CD4-positive, alpha-beta memory T cell (primary cell): Measurements from ENCODE around the gene TMC4. TPM values are rescaled to one million over a fixed set of nuclear protein-coding genes. Genes with fewer than 3 reads are reported as not detected.
"Not testable (repeated sequence)": the region's sequence is repeated elsewhere in the genome, so short reads cannot be mapped to it uniquely, and the experiment has no call there.

Experiments
- CTCF ChIA-PET: fragments of 350-600 bp; sonication (Branson Sonifier 250); formaldehyde crosslinking; loops from one replicate; lab custom pipeline; 2021; ENCODE audit warnings: inconsistent platforms; ENCODE audit not compliant: partially characterized antibody; lab: Charles Lee
- POLR2A ChIA-PET: fragments of 350-600 bp; sonication (Branson Sonifier 250); formaldehyde crosslinking; loops from one replicate; lab custom pipeline; 2021; ENCODE audit not compliant: partially characterized antibody; lab: Charles Lee
- DNase-seq, 5 donors: peaks; one replicate each; pipeline versions ENCODE4 v3.0.0 to v3.0.0-alpha.2; 2020 to 2022; ENCODE audit warnings: mixed read lengths in 1 of 5
- H3K27ac ChIP-seq: one replicate; pipeline ENCODE4 v1.7.0; 2013; ENCODE audit warnings: low read depth, low read length
- H3K27me3 ChIP-seq: 2 replicates; pipeline ENCODE4 v1.7.0; 2013; ENCODE audit warnings: mild to moderate bottlenecking, low read length, moderate library complexity; ENCODE audit not compliant: insufficient read depth
- H3K36me3 ChIP-seq: 2 replicates; pipeline ENCODE4 v1.7.0; 2013; ENCODE audit warnings: mild to moderate bottlenecking, low read length, moderate library complexity; ENCODE audit not compliant: insufficient read depth
- H3K4me1 ChIP-seq: 2 replicates; pipeline ENCODE4 v1.7.0; 2013; ENCODE audit warnings: mild to moderate bottlenecking, low read length, moderate library complexity; ENCODE audit not compliant: insufficient read depth
- H3K4me3 ChIP-seq, 2 donors: one replicate each; pipeline ENCODE4 v1.7.0; 2013; ENCODE audit warnings: low read length in 2 of 2, mild to moderate bottlenecking in 1 of 2
- H3K9me3 ChIP-seq, 2 donors: one replicate each; pipeline ENCODE4 v1.7.0; 2013; ENCODE audit warnings: low read length in 2 of 2, control low read depth in 1 of 2; ENCODE audit not compliant: control insufficient read depth in 1 of 2
- H3K27ac Mint-ChIP-seq, 7 donors: one replicate each; pipeline ENCODE4 v1.8.0; 2020 to 2021; ENCODE audit warnings: mixed read lengths in 7 of 7, mild to moderate bottlenecking in 6 of 7, inconsistent platforms in 3 of 7, moderate library complexity in 3 of 7
- H3K27me3 Mint-ChIP-seq, 2 donors: one replicate each; pipeline ENCODE4 v1.8.0; 2020 to 2021; ENCODE audit warnings: mixed read lengths in 2 of 2
- H3K36me3 Mint-ChIP-seq, 2 donors: one replicate each; pipeline ENCODE4 v1.8.0; 2020 to 2021; ENCODE audit warnings: mixed read lengths in 2 of 2, inconsistent platforms in 1 of 2, mild to moderate bottlenecking in 1 of 2
- H3K4me1 Mint-ChIP-seq, 4 donors: one replicate each; pipeline ENCODE4 v1.8.0; 2020 to 2021; ENCODE audit warnings: mixed read lengths in 4 of 4, mild to moderate bottlenecking in 1 of 4
- H3K4me3 Mint-ChIP-seq, 8 donors: one replicate each; pipeline ENCODE4 v1.8.0; 2020 to 2021; ENCODE audit warnings: mixed read lengths in 8 of 8, mild to moderate bottlenecking in 7 of 8, moderate library complexity in 6 of 8, inconsistent platforms in 3 of 8
- H3K9me3 Mint-ChIP-seq, 8 donors: one replicate each; pipeline ENCODE4 v1.8.0; 2020 to 2021; ENCODE audit warnings: mixed read lengths in 8 of 8, mild to moderate bottlenecking in 5 of 8, inconsistent platforms in 3 of 8, moderate library complexity in 1 of 8
- intact Hi-C: fragments of 100-400 bp; cut with micrococcal nuclease; formaldehyde crosslinking; loops from one replicate; pipeline ENCODE4 v1.15.1; 2023
- polyA plus RNA-seq, 2 donors: library from polyadenylated mRNA; unstranded; fragments of 300-500 nt; fragmentation: Illumina TruSeq; gene quantifications; one replicate each; pipeline ENCODE4 v1.2.3, GENCODE V29; 2021
- total RNA-seq, 2 experiments: library from RNA; stranded (reverse); gene quantifications; one replicate each; pipeline ENCODE4 v1.2.3, GENCODE V29; 2021

The TMC4 gene
- total and polyA plus RNA-seq, 4 experiments from 2014 or later, result 0.61 to 3.3 (median 0.91) TPM

DNA sequence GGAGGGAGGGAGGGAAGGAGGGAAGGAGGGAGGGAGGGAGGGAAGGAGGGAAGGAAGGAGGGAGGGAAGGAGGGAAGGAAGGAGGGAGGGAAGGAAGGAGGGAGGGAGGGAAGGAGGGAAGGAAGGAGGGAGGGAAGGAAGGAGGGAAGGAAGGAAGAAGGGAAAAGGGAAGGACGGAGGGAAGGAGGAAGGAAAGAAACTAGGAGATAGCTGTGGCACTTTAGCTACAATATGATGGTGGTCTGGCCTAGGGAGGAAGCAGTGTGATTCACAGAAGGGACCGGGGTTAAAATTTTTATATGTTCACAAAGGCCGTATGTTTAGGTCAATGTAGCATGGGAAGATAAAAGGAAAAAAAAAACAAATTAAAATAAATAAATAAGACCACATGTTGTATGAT, 8.9 kb upstream of the TMC4 start:
- H3K27me3 ChIP-seq, H3K27ac Mint-ChIP-seq, H3K36me3 ChIP-seq, H3K4me1 Mint-ChIP-seq, H3K9me3 Mint-ChIP-seq, H3K27me3 Mint-ChIP-seq, DNase-seq, H3K4me1 ChIP-seq, H3K4me3 ChIP-seq, H3K9me3 ChIP-seq, intact Hi-C loops, H3K27ac ChIP-seq, POLR2A ChIA-PET, H3K4me3 Mint-ChIP-seq: not testable (repeated sequence)
- CTCF ChIA-PET, result interaction anchor here (1.0 kb wide), 1 partner anchor 84 kb away, joined by 3 read pairs; no protein-coding TSS in a partner anchor
- H3K36me3 Mint-ChIP-seq, result peaks cover 11 to 16% of the 10 kb centered on the region in 2 donors

DNA sequence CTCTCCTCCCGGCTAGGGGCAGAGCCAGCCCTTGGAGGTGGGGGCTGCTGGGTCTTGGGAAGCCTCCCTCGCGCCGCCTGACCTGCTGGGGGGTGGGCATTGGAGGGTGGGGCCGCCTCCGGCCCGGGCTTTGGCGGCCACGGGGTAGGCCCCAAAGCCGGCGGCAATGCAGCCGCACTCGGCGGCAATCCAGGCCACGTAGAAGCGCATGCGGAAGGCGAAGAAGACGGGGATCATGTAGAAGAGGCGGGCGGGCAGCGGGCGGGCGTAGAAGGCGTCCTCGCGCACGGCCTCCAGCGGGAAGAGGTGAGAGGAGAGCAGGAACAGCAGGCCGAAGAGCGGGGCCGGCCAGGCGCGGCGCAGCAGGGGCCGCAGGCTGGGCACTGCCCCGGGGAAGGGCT, 7.7 kb upstream of the TMC4 start:
- Histone ChIP-seq H3K27me3 (no peaks in the 10 kb centered on the region), H3K9me3 (no peaks in the 10 kb centered on the region), H3K4me1 (no peaks in the 10 kb centered on the region), H3K4me3 (no peak overlapping the region), H3K36me3 (peaks cover 6% of the 10 kb centered on the region), H3K27ac (no peak overlapping the region)
- Mint-ChIP-seq H3K36me3 (peaks cover 13 to 16% of the 10 kb centered on the region in 2 donors), H3K27ac (no peak overlapping the region), H3K27me3 (no peaks in the 10 kb centered on the region), H3K4me3 (no peak overlapping the region), H3K4me1 (peaks cover 0 to 4% (median 0%) of the 10 kb centered on the region in 4 donors), H3K9me3 (no peaks in the 10 kb centered on the region)
- no peak for DNase-seq
- ChIA-PET POLR2A (interaction anchor here (0.6 kb wide), 1 partner anchor 67 kb away, joined by 3 read pairs; no protein-coding TSS in a partner anchor), CTCF (no interaction called here)
- intact Hi-C loops, result no loop called here

DNA sequence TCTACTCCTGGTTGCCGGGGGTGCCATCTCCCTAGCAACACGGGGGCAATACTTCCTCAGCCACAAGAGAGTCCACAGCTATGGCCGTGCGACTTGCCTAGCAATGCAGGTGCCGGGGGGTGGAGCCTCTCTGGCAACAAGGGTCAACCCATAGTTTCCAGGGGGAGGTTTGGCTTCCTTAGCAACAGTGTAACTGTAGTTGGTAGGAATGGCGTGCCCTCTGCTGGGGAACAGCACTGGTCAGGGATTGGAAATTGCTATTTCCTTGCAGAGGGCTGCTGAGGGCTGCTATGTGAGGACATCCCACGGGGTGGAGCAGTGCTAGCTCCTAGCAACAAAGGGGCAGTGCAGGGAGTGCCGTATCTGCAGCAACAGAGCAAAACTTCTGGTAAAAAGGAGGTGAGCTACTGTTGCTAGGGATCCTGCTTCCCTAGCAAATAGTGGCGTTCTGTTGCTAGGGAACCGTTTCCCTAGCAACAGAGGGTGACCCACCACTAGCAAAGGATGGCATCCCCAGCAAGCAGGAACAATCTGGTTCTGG, 7.0 kb upstream of the TMC4 start:
- no peaks in the 10 kb centered on the region for H3K9me3 ChIP-seq
- Mint-ChIP-seq H3K4me3 (no peak overlapping the region), H3K27ac (no peak overlapping the region), H3K27me3 (no peaks in the 10 kb centered on the region), H3K36me3 (peaks cover 11 to 16% of the 10 kb centered on the region in 2 donors), H3K9me3 (no peaks in the 10 kb centered on the region), H3K4me1 (peaks cover 0 to 4% (median 0%) of the 10 kb centered on the region in 4 donors)
- intact Hi-C loops, result no loop called here
- CTCF ChIA-PET, result no interaction called here
- DNase-seq, result no peak
- H3K27ac ChIP-seq, result no peak overlapping the region
- no peaks in the 10 kb centered on the region for H3K4me1 ChIP-seq
- POLR2A ChIA-PET, result interaction anchor here (0.6 kb wide), 1 partner anchor 68 kb away, joined by 3 read pairs; no protein-coding TSS in a partner anchor
- no peak overlapping the region for H3K4me3 ChIP-seq
- peaks cover 6% of the 10 kb centered on the region for H3K36me3 ChIP-seq
- no peaks in the 10 kb centered on the region for H3K27me3 ChIP-seq

DNA sequence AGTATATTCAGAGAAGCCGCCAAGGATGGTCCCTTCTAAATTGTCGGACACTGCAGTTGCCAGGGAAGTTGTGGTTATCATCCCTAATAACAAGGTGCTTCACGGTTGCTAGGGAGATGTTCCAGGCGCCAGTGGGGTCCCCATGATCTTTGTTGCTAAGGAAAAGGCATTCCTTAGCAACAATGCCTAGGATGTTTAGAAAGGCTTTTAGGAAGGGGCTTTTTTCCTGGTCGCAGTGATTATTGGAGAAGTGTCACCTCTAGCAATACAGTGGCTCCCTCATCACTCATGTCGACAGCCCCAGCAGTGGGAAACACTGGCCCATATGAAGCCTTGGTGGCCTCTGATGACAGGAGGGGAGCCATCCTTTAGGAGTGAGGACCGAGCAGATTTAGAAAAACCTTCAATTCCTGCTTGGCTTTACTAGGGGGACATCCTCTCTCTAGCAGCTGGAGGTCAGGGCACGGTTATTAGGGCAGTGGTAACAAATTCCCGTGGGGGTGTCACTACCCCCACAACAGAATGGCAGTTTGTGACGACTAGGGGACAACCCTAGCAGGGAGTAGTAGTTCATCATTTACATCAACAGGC, 6.4 kb upstream of the TMC4 start:
- no peak for DNase-seq
- no peak overlapping the region for H3K4me3 ChIP-seq
- CTCF ChIA-PET, result no interaction called here
- intact Hi-C loops, result no loop called here
- H3K27ac ChIP-seq, result no peak overlapping the region
- Mint-ChIP-seq H3K36me3 (peaks cover 11 to 16% of the 10 kb centered on the region in 2 donors), H3K9me3 (no peaks in the 10 kb centered on the region), H3K4me3 (no peak overlapping the region), H3K4me1 (peaks cover 0 to 4% (median 0%) of the 10 kb centered on the region in 4 donors), H3K27ac (peak overlapping the region in 1 of 7 donors; percentile 22), H3K27me3 (no peaks in the 10 kb centered on the region)
- peaks cover 6% of the 10 kb centered on the region for H3K36me3 ChIP-seq
- no peaks in the 10 kb centered on the region for H3K27me3 ChIP-seq
- POLR2A ChIA-PET, result no interaction called here
- no peaks in the 10 kb centered on the region for H3K4me1 ChIP-seq
- H3K9me3 ChIP-seq, result no peaks in the 10 kb centered on the region

DNA sequence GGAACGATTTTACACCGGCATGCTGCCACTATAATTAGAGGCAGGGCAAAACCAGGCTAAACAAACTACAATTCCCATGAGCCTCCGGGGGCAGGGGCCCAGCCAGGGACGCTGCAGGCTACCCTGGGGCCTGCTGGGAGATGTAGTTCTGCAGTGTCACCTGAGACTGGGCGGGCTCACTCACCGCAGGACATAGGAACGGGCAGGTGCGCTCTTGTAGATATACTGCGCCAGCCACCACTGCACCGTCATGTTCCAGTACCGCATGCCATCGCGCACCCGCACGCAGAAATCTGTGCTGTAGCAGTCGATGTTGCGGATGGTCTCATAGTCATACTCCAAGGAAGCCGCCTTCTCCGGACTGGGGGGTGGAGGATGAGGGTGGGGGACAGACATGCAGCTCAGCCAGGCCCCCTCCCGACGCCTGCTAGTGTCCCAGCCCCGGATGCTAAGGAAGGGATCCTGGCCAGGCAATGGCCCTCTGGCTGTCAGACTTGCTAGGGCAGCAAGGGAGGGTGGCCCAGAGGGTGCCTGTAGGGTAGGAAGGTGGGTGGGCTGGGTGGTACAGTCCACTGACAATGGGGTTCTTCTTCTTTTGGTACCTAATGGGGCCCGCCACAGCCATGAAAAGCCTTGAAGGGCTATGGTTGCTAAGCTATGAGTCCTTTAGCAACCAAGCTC, 5.8 kb upstream of the TMC4 start:
- ChIA-PET CTCF (no interaction called here), POLR2A (interaction anchor here (1.0 kb wide), 1 partner anchor 11 kb away, joined by 3 read pairs; the partner anchor contains the start of gene MBOAT7)
- no peaks in the 10 kb centered on the region for H3K27me3 ChIP-seq
- no peaks in the 10 kb centered on the region for H3K4me1 ChIP-seq
- Mint-ChIP-seq H3K36me3 (peaks cover 9 to 10% of the 10 kb centered on the region in 2 donors), H3K9me3 (no peaks in the 10 kb centered on the region), H3K4me1 (peaks cover 0 to 3% (median 0%) of the 10 kb centered on the region in 4 donors), H3K27me3 (no peaks in the 10 kb centered on the region), H3K4me3 (no peak overlapping the region), H3K27ac (peak overlapping the region in 1 of 7 donors; percentile 37)
- DNase-seq, result peak in 2 of 5 donors; percentile 35 to 37
- H3K4me3 ChIP-seq, result no peak overlapping the region
- H3K36me3 ChIP-seq, result peaks cover 6% of the 10 kb centered on the region
- H3K9me3 ChIP-seq, result no peaks in the 10 kb centered on the region
- intact Hi-C loops, result no loop called here
- H3K27ac ChIP-seq, result no peak overlapping the region

DNA sequence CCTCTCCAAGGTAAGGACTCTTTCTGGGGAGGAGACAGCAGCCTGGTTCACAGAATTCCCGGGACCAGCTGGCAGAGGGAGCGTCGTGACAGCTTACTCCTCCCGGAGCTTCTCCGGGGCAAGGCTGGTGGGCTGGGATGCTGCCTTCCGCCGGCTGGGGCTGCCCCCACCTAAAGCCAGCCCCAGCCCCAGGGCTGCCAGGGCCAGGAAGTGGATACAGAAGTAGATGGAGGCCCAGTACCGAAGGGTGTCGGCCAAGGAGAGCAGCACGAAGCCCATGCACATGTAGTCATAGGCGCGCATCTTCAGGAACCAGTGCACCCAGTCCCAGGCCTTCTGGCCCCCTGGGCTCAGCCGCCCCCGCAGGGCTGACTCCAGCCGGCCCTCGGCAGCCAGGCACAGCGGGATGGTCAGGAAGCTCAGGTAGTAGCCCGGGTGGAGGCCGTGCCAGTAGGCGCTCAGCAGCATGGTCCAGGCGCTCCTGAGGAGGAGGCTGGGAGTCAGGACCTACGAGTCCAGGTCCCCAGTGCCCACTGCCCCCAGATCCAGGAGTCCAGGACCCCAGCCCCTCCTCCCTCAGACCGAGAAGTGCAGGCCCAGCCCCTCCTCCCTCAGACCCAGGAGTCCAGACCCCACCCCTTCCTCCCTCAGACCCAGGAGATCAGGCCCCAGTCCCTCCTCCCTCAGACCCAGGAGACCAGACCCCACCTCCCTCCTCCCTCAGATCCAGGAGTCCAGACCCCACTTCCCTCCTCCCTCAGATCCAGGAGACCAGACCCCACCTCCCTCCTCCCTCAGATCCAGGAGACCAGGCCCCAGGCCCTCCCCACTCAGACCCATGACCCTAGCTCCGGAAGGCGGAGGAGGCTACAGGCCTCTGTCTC, 1.2 kb upstream of the TMC4 start:
- H3K27ac Mint-ChIP-seq, result peak overlapping the region in 1 of 7 donors; percentile 53

More for the DNA sequence above, 1.2 kb upstream of the TMC4 start:
- Histone ChIP-seq H3K36me3 (peaks cover 6% of the 10 kb centered on the region), H3K4me1 (peaks cover 3% of the 10 kb centered on the region), H3K27me3 (no peaks in the 10 kb centered on the region), H3K9me3 (no peaks in the 10 kb centered on the region), H3K4me3 (no peak overlapping the region), H3K27ac (no peak overlapping the region)
- intact Hi-C loops, result no loop called here
- ChIA-PET POLR2A (interaction anchor here (1.0 to 2.4 kb wide), 5 partner anchors 13 to 37 kb away, joined by 3 to 9 read pairs (median 6); partner anchors contain the start of genes CNOT3, LENG1 and MBOAT7), CTCF (interaction anchor here (1.2 to 2.6 kb wide), 2 partner anchors 15 to 92 kb away, joined by 5 to 11 read pairs; partner anchors contain the start of gene MBOAT7)
- Mint-ChIP-seq H3K27me3 (no peaks in the 10 kb centered on the region), H3K36me3 (peaks cover 4 to 7% of the 10 kb centered on the region in 2 donors), H3K4me3 (no peak overlapping the region), H3K9me3 (no peaks in the 10 kb centered on the region), H3K4me1 (peaks cover 0 to 5% (median 2%) of the 10 kb centered on the region in 4 donors)
- DNase-seq, result no peak
